SH-SY5Y (cell line): Measurements from ENCODE around the gene C1QL2.

Experiments
- GATA2 ChIP-seq: IDR thresholded peaks from 2 replicates; pipeline ENCODE4 v1.6.1; 2011; ENCODE audit warnings: mild to moderate bottlenecking, low read depth, low read length
- GATA3 ChIP-seq: IDR thresholded peaks from 2 replicates; pipeline ENCODE4 v1.6.1; 2011; ENCODE audit warnings: low read depth, mild to moderate bottlenecking, low read length, moderate library complexity

Gene C1QL2

DNA sequence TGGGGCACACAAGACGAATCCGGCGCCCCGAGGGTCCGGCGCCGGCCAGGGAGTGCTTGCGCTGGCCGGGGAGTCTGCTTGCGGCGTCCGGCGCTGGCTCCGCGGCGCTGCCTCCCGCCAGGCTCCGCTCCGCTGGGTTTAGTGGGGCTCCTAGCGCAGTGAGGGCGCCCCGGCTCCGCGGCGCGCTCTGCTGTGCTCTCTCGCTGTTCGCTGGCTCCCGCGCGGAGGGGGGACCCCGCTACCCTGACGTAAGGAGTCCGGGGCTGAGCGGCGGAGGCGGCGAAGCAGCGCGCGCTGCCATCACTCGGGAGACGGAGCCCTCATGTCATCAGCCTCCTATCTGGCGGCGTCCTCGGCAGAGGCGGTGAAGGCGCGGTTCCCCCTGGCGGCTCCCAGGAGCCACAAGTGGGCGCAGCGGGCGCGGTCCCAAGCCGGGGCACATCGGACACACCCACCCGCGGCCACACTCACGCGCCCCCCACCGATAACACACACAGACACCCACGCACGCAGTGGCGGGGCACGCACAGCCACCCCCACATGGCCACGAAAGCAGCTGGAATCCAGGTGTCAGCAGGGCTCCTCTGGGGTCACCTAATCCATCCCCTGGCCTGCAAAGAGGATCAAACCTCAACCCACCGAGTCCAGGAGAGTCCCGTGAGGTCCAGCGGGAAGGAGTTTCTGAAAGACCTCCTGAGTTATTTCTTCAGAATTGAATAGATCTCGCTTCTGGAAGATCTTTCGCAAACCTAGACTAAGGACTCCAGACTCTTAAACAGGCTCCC lies at the start of gene C1QL2:
C1QL2 (minus strand) TSS at position 189 of the 785 bp plus-strand sequence. CDS start 482 bp downstream, outside the sequence.
- TF ChIP-seq GATA3 (no peak), GATA2 (no peak)

DNA sequence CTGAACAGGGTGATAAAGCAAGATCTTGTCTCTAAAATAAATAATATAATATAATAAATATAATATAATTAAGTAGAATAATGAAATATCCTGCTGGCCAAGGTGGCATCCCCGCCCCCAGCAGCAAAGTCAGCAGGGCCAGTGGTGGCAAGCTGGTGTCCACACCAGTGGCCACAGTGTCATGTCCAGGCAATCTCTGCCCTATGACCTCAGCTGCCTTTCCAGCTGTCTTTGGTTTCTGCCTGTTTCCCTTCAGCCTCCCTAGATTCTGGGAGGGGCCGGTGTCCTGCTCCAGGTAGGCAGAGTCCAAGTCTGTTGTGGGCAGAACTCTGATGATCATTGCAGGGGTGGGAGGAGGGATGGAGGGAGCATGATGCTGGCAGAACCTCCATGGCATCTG lies 48.9 kb upstream of the C1QL2 start:
- TF ChIP-seq GATA2 (no peak), GATA3 (no peak)

- TF ChIP-seq GATA3, result no peak
- no peak for TF ChIP-seq GATA2
Observed at GRCh38 chr2:119206201-119206600, 47.6 kb upstream of the C1QL2 start.

DNA sequence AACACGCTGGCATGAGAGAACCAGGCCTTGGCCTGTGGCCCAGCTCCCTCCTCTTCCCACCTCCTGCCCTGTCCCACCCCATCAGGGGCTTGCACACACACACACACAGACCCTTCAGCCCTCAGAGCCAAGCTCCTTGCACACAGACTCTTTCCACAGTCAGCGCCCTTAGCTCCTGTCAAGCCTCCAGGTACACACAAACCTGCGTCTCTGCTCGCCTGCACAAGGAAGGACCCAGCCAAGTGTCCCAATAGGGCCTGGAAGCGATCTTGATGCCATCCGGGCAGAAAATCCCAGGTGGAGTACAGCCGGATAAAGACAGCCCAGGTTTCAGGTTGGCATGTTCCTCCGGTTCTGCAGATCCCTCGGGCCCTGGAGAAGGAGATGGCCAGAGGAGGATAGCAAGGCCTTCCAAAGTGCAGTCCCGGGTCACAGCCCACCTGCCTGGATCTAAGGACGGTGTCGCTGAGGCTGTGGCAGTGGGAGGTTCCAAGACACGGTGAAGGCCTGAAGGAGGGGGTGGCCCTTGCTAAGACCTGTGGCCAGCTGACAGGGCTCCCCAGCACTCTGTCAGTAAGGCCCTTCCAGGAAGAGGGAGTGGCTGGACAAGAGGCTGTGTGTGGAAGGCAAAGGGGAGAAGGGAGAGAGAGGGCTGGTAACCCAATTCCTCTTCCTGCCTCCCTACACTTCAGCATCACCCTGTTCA lies 46.6 kb upstream of the C1QL2 start:
- TF ChIP-seq GATA3 (no peak), GATA2 (no peak)

DNA sequence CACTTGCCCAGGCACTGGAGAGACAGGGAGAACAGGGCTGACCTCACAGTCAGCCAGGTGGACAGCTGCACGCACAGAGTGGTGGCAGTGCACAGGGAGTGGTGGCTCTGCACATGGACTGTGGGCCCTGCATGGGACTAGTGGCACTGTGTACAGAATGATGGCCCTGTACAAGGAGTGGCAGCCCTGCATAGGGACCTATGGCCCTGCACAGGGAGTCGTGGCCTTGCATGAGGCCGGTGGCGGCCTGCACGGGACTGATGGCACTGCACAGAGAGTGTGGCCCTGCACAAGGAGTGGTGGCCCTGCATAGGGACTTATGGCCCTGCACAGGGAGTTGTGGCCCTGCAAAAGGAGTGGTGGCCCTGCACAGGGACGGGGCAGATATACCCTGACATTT lies 46.0 kb upstream of the C1QL2 start:
- TF ChIP-seq GATA2, result no peak
- no peak for TF ChIP-seq GATA3

GRCh38 chr2:119202610-119203310 lies 44.2 kb upstream of the C1QL2 start:
- TF ChIP-seq GATA2 (no peak), GATA3 (no peak)

DNA sequence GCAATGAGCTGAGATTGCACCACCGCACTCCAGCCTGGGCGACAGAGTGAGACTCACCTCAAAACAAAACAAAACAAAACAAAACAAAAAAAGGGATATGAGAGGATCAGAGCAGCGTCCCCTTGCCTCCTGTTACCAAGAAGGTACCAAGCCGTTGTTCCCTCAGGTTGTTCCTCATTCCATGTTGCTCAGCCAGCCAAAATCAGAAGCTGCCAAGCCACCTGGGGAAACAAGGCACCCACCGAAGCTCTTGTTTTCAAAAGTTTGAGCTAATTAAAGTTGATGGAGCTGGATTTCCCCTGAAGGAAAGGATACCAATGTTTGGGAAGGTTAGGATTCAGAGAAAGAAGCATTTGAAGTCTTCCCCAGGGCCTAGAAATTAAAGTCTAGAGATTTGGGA lies 43.3 kb upstream of the C1QL2 start:
- TF ChIP-seq GATA2, result no peak

GRCh38 chr2:119198240-119198840 lies 39.8 kb upstream of the C1QL2 start:
- no peak for TF ChIP-seq GATA3
- no peak for TF ChIP-seq GATA2

- TF ChIP-seq GATA2, result no peak
- TF ChIP-seq GATA3, result no peak
Observed at GRCh38 chr2:119197529-119198239, 39.1 kb upstream of the C1QL2 start.

DNA sequence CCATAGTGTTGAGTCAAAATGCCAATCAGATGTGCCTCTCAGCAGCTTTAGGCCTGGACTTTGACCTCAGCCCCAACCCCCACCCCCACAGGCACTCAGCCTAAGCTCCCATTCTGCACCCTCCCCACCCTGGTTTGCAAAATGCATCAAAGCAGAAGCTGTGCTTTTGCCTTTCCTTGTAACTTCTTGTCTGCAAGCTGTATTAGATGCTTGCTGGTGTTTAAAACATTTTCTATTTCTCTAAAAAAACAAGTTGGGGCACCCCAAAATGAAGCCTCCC lies 38.5 kb upstream of the C1QL2 start:
- TF ChIP-seq GATA2 (no peak), GATA3 (no peak)

DNA sequence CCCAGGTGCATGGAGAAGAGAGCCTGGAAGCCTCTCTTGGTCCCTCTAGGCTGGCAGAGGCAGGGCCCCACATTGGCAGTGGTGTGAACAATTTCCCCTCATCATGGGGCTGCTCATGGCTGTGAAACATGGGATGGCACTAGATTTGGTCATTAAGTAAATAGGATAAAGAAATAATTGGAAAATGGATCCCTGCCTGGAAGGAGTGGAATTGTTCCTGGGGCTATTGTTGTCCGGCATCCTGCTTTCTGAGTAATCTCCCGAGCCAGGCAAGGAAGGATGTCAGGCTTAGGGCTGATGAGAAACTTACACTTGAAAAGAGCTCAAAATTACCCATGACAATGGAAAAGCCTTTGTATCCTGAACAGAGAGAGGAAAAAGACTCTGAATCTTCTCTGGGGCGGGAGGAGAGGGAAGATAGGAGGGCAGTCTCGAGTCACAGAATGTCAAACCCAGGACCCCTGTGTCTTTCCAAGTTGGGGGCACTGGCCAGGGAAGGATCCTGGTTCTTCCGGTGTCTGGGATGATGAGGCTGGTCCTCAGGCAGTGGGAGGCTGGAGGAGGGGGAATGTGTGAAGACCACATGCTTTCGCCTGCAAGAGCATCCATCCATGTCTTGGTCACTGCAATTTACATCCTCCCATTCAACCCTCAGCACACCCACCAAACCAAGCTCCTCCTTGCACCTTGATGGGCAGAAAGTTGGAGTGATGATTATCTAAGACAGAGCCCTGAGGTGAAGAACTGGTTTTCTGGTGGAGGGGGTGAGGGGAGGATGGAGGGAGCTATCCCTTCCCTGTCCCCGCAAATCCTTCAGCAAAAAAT lies 38.0 kb upstream of the C1QL2 start:
- TF ChIP-seq GATA3 (no peak), GATA2 (no peak)

- TF ChIP-seq GATA2, result no peak
Observed at GRCh38 chr2:119195887-119196286, 37.3 kb upstream of the C1QL2 start.

GRCh38 chr2:119195001-119195400 lies 36.5 kb upstream of the C1QL2 start:
- TF ChIP-seq GATA3 (no peak), GATA2 (no peak)
